Brain pericyte (primary cell): ENCODE measurements around the gene PTPRG.

Experiments
- DNase-seq: peaks from one replicate; pipeline ENCODE4 v3.0.0-alpha.2; 2012; ENCODE audit warnings: low read depth, low spot score

Gene PTPRG

GRCh38 chr3:62332017-62332416 lies 770.6 kb downstream of the PTPRG start:
- DNase-seq: no peak

GRCh38 chr3:62332835-62333244 lies 771.5 kb downstream of the PTPRG start:
- no peak for DNase-seq

DNA sequence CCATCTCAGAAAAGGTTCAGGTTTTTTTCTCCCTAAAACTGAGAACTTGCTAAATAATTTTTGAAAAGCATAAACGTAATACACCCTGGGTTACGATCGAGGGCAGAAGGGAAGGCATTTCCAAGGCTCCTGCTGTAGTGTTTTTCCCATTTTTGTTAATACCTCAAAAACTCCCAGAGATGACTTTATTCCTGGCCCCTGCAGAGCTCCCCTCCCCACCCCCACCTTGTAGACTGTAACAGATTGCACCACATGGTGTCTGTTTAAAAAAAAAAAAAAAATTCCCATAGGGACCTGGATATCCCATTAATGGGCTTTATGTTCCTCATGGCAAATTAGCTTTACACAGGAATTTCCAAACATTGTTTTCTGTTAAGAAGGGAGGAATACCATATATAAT lies 773.8 kb downstream of the PTPRG start:
- no peak for DNase-seq

DNA sequence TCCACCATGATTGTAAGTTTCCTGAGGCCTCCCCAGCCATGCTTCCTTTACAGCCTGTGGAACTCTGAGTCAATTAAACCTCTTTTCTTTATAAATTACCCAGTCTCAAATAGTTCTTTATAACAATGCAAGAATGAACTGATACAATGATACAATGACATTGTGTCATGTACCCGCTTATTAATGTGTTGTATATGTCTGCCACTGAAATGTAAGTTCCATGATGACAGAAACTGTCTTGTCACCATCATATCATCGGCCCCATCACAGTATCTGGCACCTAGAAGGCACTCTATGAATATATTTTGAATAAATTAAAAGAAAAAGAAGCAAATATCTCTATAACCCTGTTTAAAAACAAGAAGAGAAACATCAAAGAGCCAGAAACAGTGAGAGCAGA lies 782.4 kb downstream of the PTPRG start:
- DNase-seq: no peak
